SU-DHL-6 (cell line): Measurements from ENCODE around the gene TEX38.

Experiments used
- H2AFZ ChIP-seq: fragments of 200-600 bp; sonication (generic); 2 replicates; pipeline ENCODE4 v1.6.1; 2014; ENCODE audit warnings: low read depth, mild to moderate bottlenecking, moderate library complexity, mixed read lengths, antibody characterized with exemption, low read length; ENCODE audit not compliant: severe bottlenecking
- H3F3A ChIP-seq: fragments of 200-600 bp; shearing (Covaris generic); 2 replicates; pipeline ENCODE4 v1.6.0; 2016; ENCODE audit warnings: antibody characterized with exemption, mild to moderate bottlenecking; ENCODE audit not compliant: insufficient read depth
- H3K27ac ChIP-seq: fragments of 200-600 bp; sonication (generic); 2 replicates; pipeline ENCODE4 v1.5.1; 2016; ENCODE audit warnings: low read depth, mild to moderate bottlenecking, low read length, moderate library complexity, mixed read lengths
- H3K27me3 ChIP-seq: fragments of 200-600 bp; sonication (generic), shearing (Covaris generic); 2 replicates; pipeline ENCODE4 v1.6.0; 2014; ENCODE audit warnings: mild to moderate bottlenecking, low read length
- H3K36me3 ChIP-seq: fragments of 200-600 bp; sonication (generic); 2 replicates; pipeline ENCODE4 v1.6.1; 2014; ENCODE audit warnings: mild to moderate bottlenecking, low read length, mixed read lengths
- H3K4me2 ChIP-seq: fragments of 300-600, 200-600 bp; shearing (Covaris generic), sonication (generic); 2 replicates; pipeline ENCODE4 v1.6.0; 2014; ENCODE audit warnings: low read length, low read depth, mild to moderate bottlenecking; ENCODE audit not compliant: poor library complexity, severe bottlenecking
- H3K4me3 ChIP-seq: fragments of 200-600 bp; sonication (generic); 2 replicates; pipeline ENCODE4 v1.5.1; 2014; ENCODE audit warnings: antibody characterized with exemption, low read length, mild to moderate bottlenecking, mixed read lengths; ENCODE audit not compliant: insufficient read depth, poor library complexity, severe bottlenecking
- H3K79me2 ChIP-seq: fragments of 200-600 bp; sonication (generic); 2 replicates; pipeline ENCODE4 v1.6.1; 2014; ENCODE audit warnings: mild to moderate bottlenecking, low read length, moderate library complexity; ENCODE audit not compliant: insufficient read depth
- H3K9ac ChIP-seq: fragments of 200-600 bp; sonication (generic); 2 replicates; pipeline ENCODE4 v1.7.0; 2014; ENCODE audit warnings: mild to moderate bottlenecking, low read length
- H3K9me2 ChIP-seq: fragments of 200-600 bp; sonication (generic); replicated peaks from 2 replicates; pipeline ENCODE4 v1.6.1; 2014; ENCODE audit warnings: low read length; ENCODE audit not compliant: insufficient read depth
- H3K9me3 ChIP-seq: fragments of 200-600 bp; sonication (generic); 2 replicates; pipeline ENCODE4 v1.6.1; 2014; ENCODE audit warnings: low read length, mixed read lengths; ENCODE audit not compliant: insufficient read depth
- H4K20me1 ChIP-seq: fragments of 200-600 bp; sonication (generic); 2 replicates; pipeline ENCODE4 v1.6.1; 2014; ENCODE audit warnings: low read depth, mild to moderate bottlenecking, antibody characterized with exemption, low read length, moderate library complexity, mixed read lengths
- EZH2phosphoT487 ChIP-seq: fragments of 200-600 bp; sonication (generic), shearing (Covaris generic); conservative IDR thresholded peaks from 2 replicates; pipeline ENCODE4 v1.6.1; 2018; ENCODE audit warnings: mild to moderate bottlenecking, antibody characterized with exemption, low read length, moderate library complexity, mixed read lengths
- TF ChIP-seq, protein P1 (sequence below): fragments of 200-600 bp; sonication (generic); IDR thresholded peaks from one replicate; pipeline ENCODE4 v1.5.1; 2017; ENCODE audit warnings: antibody characterized with exemption, mild to moderate bottlenecking, low read length, moderate library complexity; ENCODE audit not compliant: insufficient read depth, poor library complexity, severe bottlenecking

Gene TEX38

GRCh38 chr1:46655848-46656247 is 15.8 kb upstream of the TEX38 start:
- no peaks in the 10 kb centered on the region for H4K20me1 ChIP-seq
- H3K4me2 ChIP-seq: no peak overlapping the region
- H3K4me3 ChIP-seq: no peak overlapping the region
- no peaks in the 10 kb centered on the region for H3K79me2 ChIP-seq
- no peaks in the 10 kb centered on the region for H3K9me2 ChIP-seq
- TF ChIP-seq EZH2phosphoT487: no peak
- TF ChIP-seq, protein P1, sequence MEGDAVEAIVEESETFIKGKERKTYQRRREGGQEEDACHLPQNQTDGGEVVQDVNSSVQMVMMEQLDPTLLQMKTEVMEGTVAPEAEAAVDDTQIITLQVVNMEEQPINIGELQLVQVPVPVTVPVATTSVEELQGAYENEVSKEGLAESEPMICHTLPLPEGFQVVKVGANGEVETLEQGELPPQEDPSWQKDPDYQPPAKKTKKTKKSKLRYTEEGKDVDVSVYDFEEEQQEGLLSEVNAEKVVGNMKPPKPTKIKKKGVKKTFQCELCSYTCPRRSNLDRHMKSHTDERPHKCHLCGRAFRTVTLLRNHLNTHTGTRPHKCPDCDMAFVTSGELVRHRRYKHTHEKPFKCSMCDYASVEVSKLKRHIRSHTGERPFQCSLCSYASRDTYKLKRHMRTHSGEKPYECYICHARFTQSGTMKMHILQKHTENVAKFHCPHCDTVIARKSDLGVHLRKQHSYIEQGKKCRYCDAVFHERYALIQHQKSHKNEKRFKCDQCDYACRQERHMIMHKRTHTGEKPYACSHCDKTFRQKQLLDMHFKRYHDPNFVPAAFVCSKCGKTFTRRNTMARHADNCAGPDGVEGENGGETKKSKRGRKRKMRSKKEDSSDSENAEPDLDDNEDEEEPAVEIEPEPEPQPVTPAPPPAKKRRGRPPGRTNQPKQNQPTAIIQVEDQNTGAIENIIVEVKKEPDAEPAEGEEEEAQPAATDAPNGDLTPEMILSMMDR: no peak
- H3K9ac ChIP-seq: no peak overlapping the region
- H3F3A ChIP-seq: no peaks in the 10 kb centered on the region
- no peaks in the 10 kb centered on the region for H3K9me3 ChIP-seq
- H3K27ac ChIP-seq: no peak overlapping the region
- peaks cover 27% of the 10 kb centered on the region; the same call in 1 of the 2 replicates for H3K36me3 ChIP-seq
- no peaks in the 10 kb centered on the region for H3K27me3 ChIP-seq
- no peak overlapping the region for H2AFZ ChIP-seq

DNA sequence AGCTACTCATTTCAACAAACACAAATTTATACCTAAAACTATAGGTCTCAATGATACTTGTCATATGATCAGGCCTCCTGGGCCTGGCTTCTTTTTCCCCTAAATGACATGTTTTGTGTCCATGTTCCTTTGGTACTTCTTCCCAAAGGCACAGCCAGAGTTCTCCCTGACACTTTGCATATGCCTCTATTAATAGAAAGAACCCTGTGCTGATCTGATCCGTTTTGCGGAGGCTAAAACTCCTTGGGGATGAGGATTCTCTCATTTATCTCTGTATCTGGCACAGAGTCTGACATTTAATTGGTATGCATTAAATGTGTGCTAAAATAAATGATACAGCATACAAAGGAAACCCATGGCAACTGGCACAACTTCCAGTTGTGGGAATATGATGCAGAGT is 15.0 kb upstream of the TEX38 start:
- no peak overlapping the region for H3K27ac ChIP-seq
- no peak overlapping the region for H3K9ac ChIP-seq
- H3K4me2 ChIP-seq: no peak overlapping the region
- H3K4me3 ChIP-seq: no peak overlapping the region
- no peaks in the 10 kb centered on the region for H3K27me3 ChIP-seq
- H2AFZ ChIP-seq: no peak overlapping the region
- no peaks in the 10 kb centered on the region for H4K20me1 ChIP-seq
- peaks cover 27% of the 10 kb centered on the region; the same call in 1 of the 2 replicates for H3K36me3 ChIP-seq
- no peaks in the 10 kb centered on the region for H3K79me2 ChIP-seq
- H3K9me2 ChIP-seq: no peaks in the 10 kb centered on the region
- TF ChIP-seq, protein P1: no peak
- no peak for TF ChIP-seq EZH2phosphoT487
- no peaks in the 10 kb centered on the region for H3K9me3 ChIP-seq
- no peaks in the 10 kb centered on the region for H3F3A ChIP-seq

DNA sequence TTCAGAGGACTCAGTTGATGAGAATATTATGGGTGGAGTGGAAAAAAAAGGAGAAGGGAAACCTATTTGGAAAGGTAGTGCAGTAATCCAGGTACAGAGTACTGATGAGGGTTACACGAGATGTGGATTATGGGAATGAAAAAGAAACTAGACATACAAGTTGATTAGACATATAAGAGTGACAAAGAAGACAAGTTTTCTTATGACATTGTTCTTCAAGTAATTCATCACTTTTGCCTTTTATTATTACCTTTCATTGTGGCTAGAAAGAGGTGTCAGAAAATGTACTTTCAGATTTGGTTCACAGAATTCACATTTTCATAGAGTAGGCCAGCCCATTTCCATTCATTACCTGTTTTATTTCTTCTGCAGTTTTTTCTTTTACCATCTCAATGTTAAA is 13.9 kb upstream of the TEX38 start:
- H2AFZ ChIP-seq: no peak overlapping the region
- H3K9me3 ChIP-seq: no peaks in the 10 kb centered on the region
- no peak overlapping the region for H3K27ac ChIP-seq
- H3K27me3 ChIP-seq: no peaks in the 10 kb centered on the region
- no peaks in the 10 kb centered on the region for H4K20me1 ChIP-seq
- no peak overlapping the region for H3K4me3 ChIP-seq
- TF ChIP-seq EZH2phosphoT487: no peak
- TF ChIP-seq, protein P1: no peak
- no peaks in the 10 kb centered on the region for H3F3A ChIP-seq
- H3K79me2 ChIP-seq: no peaks in the 10 kb centered on the region
- H3K9me2 ChIP-seq: no peaks in the 10 kb centered on the region
- no peak overlapping the region for H3K9ac ChIP-seq
- H3K36me3 ChIP-seq: peaks cover 22% of the 10 kb centered on the region; the same call in 1 of the 2 replicates
- no peak overlapping the region for H3K4me2 ChIP-seq
